T-cell (primary cell): ENCODE measurements around the gene H6PD. TPM values are rescaled to one million over a fixed set of nuclear protein-coding genes. Genes with fewer than 3 reads are reported as not detected.

Experiments used
- ATAC-seq, 4 experiments: fragments of 200-7000 bp in 3 of 4; fragments of 150-1000 bp in 1 of 4; cut with Tn5 transposase; replicated peaks in 1 of 4; 1 replicate in 3 of 4; 2 replicates in 1 of 4; pipeline ENCODE4 v1.10.0; 2021; ENCODE audit warnings: moderate library complexity in 3 of 4, mild to moderate bottlenecking in 2 of 4, moderate number of reproducible peaks in 1 of 4
- CTCF ChIA-PET, 2 donors: fragments of 300-600 bp; sonication (Branson Sonifier 250); formaldehyde crosslinking; loops; one replicate each; lab custom pipeline; 2022; ENCODE audit warnings: antibody characterized with exemption in 2 of 2; lab: Charles Lee
- POLR2A ChIA-PET, 2 donors: fragments of 300-600 bp; sonication (Branson Sonifier 250); formaldehyde crosslinking; loops; one replicate each; lab custom pipeline; 2022; ENCODE audit warnings: antibody characterized with exemption in 2 of 2; lab: Charles Lee
- DNase-seq, 35 experiments: peaks; one replicate each; pipeline versions ENCODE4 v3.0.0 to v3.0.0-alpha.2; 2013 to 2023
- H3K27ac ChIP-seq: one replicate; pipeline ENCODE4 v1.5.1; 2013; ENCODE audit warnings: low read length
- H3K27me3 ChIP-seq, 2 experiments: replicated peaks in 1 of 2; 1 replicate in 1 of 2; 2 replicates in 1 of 2; pipeline versions ENCODE4 v1.6.1 to v1.7.0; 2013; ENCODE audit warnings: low read length in 1 of 2, mixed read lengths in 1 of 2; ENCODE audit not compliant: control insufficient read depth in 2 of 2, insufficient read depth in 2 of 2; ENCODE audit errors: extremely low read depth in 1 of 2
- H3K36me3 ChIP-seq, 2 donors: 1 replicate in 1 of 2; 2 replicates in 1 of 2; pipeline versions ENCODE4 v1.6.1 to v1.7.0; 2013; ENCODE audit warnings: low read length in 1 of 2; ENCODE audit not compliant: control insufficient read depth in 2 of 2, insufficient read depth in 1 of 2; ENCODE audit errors: extremely low read depth in 1 of 2
- H3K4me1 ChIP-seq, 2 experiments: 1 replicate in 1 of 2; 2 replicates in 1 of 2; pipeline versions ENCODE4 v1.6.1 to v1.7.0; 2013; ENCODE audit warnings: low read length in 2 of 2, mixed read lengths in 1 of 2; ENCODE audit not compliant: insufficient read depth in 2 of 2, control insufficient read depth in 1 of 2; ENCODE audit errors: extremely low read depth in 1 of 2
- H3K4me3 ChIP-seq, 2 donors: 1 replicate in 1 of 2; 2 replicates in 1 of 2; pipeline versions ENCODE4 v1.5.1 to v1.7.0; 2013; ENCODE audit warnings: mild to moderate bottlenecking in 2 of 2, low read length in 1 of 2, moderate library complexity in 1 of 2; ENCODE audit not compliant: control insufficient read depth in 1 of 2; ENCODE audit errors: extremely low read depth in 1 of 2
- H3K9me3 ChIP-seq: 2 replicates; pipeline ENCODE4 v1.7.0; 2013
- H3K27ac Mint-ChIP-seq, 2 donors: one replicate each; pipeline ENCODE4 v1.8.0; 2020 to 2021; ENCODE audit warnings: mild to moderate bottlenecking in 2 of 2, mixed read lengths in 2 of 2
- H3K27me3 Mint-ChIP-seq, 2 donors: one replicate each; pipeline ENCODE4 v1.8.0; 2021 to 2022; ENCODE audit warnings: mixed read lengths in 2 of 2
- H3K36me3 Mint-ChIP-seq: one replicate; pipeline ENCODE4 v1.8.0; 2021; ENCODE audit warnings: mixed read lengths
- H3K4me1 Mint-ChIP-seq, 3 donors: one replicate each; pipeline ENCODE4 v1.8.0; 2020 to 2022; ENCODE audit warnings: mixed read lengths in 3 of 3, mild to moderate bottlenecking in 1 of 3
- H3K4me3 Mint-ChIP-seq, 3 donors: one replicate each; pipeline ENCODE4 v1.8.0; 2020 to 2022; ENCODE audit warnings: mild to moderate bottlenecking in 3 of 3, mixed read lengths in 3 of 3, moderate library complexity in 3 of 3
- H3K9me3 Mint-ChIP-seq, 3 donors: one replicate each; pipeline ENCODE4 v1.8.0; 2020 to 2022; ENCODE audit warnings: mixed read lengths in 3 of 3
- WGBS: methylation state at CpG from one replicate; pipeline ENCODE4 v1.1.5; 2013; ENCODE audit warnings: missing lambda C conversion rate; ENCODE audit not compliant: insufficient coverage; 5-methylcytosine and 5-hydroxymethylcytosine counted together
- total RNA-seq, 35 experiments: library from RNA in 6 of 35; stranded (reverse) in 6 of 35; fragments of 120-200 nt in 1 of 35; gene quantifications; one replicate each; pipeline versions ENCODE4 v1.2.1 to v1.2.4 and lab custom pipeline; 2013 to 2026

H6PD gene
- total RNA-seq, 5 donors from 2014 or later (not counting 1 experiment from before 2014, with no cell fraction given), result 17.6 to 26.5 (median 23.9) TPM

- 96% methylated on average over 6 of the region's 9 CpGs for WGBS
- ATAC-seq, result no peak
- no peak for DNase-seq
- ChIA-PET CTCF (no interaction called here), POLR2A (no interaction called here)
- no peak overlapping the region for H3K4me3 ChIP-seq
- no peak overlapping the region for H3K27ac ChIP-seq
- peaks cover 32 to 49% (median 41%) of the 10 kb centered on the region in 3 donors for H3K4me1 Mint-ChIP-seq
- H3K27ac Mint-ChIP-seq, result no peak overlapping the region
- H3K36me3 Mint-ChIP-seq, result peaks cover 33% of the 10 kb centered on the region
- H3K9me3 Mint-ChIP-seq, result no peaks in the 10 kb centered on the region
- no peaks in the 10 kb centered on the region for H3K4me1 ChIP-seq
- H3K27me3 Mint-ChIP-seq, result no peaks in the 10 kb centered on the region
- no peaks in the 10 kb centered on the region for H3K9me3 ChIP-seq
- H3K27me3 ChIP-seq, result no peaks in the 10 kb centered on the region
- peaks cover 10 to 29% of the 10 kb centered on the region in 2 donors for H3K36me3 ChIP-seq
- H3K4me3 Mint-ChIP-seq, result no peak overlapping the region
These were observed 24.1 kb downstream of the H6PD start for GRCh38 chr1:9258629-9259028.

DNA sequence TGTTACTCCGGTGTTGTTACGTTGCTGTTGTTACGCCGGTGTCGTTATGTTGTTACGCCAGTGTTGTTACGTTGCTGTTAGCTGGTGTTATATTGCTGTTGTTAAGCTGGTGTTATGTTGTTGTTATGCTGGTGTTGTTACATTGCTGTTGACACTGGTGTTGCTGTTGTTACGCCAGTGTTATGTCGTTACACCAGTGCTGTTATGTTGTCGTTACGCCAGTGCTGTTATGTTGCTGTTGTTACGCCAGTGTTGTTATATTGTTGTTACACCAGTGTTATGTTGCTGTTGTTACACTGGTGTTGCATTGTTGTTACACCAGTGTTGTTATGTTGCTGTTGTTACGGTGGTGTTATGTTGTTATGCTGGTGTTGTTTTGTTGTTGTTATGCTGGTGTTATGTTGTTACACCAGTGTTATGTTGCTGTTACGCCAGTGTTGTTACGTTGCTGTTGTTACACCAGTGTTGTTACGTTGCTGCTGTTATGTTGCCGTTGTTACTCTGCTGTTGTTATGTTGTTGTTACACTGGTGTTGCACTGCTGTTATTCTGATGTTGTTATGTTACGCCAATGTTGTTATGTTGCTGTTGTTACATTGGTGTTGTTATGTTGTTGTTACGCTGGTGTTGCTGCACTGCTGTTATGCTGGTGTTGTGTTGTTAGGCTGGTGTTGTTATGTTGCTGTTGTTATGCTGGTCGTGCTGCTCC is 25.6 kb downstream of the H6PD start:
- DNase-seq (no peak), ATAC-seq (no peak)
- Histone ChIP-seq H3K4me3 (no peak overlapping the region), H3K27ac (no peak overlapping the region), H3K36me3 (peaks cover 12 to 41% of the 10 kb centered on the region in 2 donors), H3K4me1 (no peaks in the 10 kb centered on the region), H3K27me3 (no peaks in the 10 kb centered on the region), H3K9me3 (no peaks in the 10 kb centered on the region)
- Mint-ChIP-seq H3K27me3 (no peaks in the 10 kb centered on the region), H3K4me3 (no peak overlapping the region), H3K9me3 (no peaks in the 10 kb centered on the region), H3K4me1 (peaks cover 22 to 36% (median 32%) of the 10 kb centered on the region in 3 donors), H3K27ac (no peak overlapping the region), H3K36me3 (peaks cover 45% of the 10 kb centered on the region)
- 98% methylated on average over 19 of the region's 20 CpGs for WGBS
- CTCF ChIA-PET, result no interaction called here
- POLR2A ChIA-PET, result no interaction called here

GRCh38 chr1:9261496-9261895 is 26.9 kb downstream of the H6PD start:
- POLR2A ChIA-PET, result no interaction called here
- Histone ChIP-seq H3K27me3 (no peaks in the 10 kb centered on the region), H3K4me3 (no peak overlapping the region), H3K27ac (no peak overlapping the region), H3K36me3 (peaks cover 12 to 36% of the 10 kb centered on the region in 2 donors), H3K9me3 (no peaks in the 10 kb centered on the region), H3K4me1 (no peaks in the 10 kb centered on the region)
- Mint-ChIP-seq H3K9me3 (no peaks in the 10 kb centered on the region), H3K27ac (no peak overlapping the region), H3K27me3 (no peaks in the 10 kb centered on the region), H3K4me1 (peaks cover 24 to 36% (median 36%) of the 10 kb centered on the region in 3 donors), H3K4me3 (no peak overlapping the region), H3K36me3 (peaks cover 51% of the 10 kb centered on the region)
- DNase-seq, result no peak
- 87% methylated on average over 6 of the region's 8 CpGs for WGBS
- CTCF ChIA-PET, result no interaction called here
- no peak for ATAC-seq

DNA sequence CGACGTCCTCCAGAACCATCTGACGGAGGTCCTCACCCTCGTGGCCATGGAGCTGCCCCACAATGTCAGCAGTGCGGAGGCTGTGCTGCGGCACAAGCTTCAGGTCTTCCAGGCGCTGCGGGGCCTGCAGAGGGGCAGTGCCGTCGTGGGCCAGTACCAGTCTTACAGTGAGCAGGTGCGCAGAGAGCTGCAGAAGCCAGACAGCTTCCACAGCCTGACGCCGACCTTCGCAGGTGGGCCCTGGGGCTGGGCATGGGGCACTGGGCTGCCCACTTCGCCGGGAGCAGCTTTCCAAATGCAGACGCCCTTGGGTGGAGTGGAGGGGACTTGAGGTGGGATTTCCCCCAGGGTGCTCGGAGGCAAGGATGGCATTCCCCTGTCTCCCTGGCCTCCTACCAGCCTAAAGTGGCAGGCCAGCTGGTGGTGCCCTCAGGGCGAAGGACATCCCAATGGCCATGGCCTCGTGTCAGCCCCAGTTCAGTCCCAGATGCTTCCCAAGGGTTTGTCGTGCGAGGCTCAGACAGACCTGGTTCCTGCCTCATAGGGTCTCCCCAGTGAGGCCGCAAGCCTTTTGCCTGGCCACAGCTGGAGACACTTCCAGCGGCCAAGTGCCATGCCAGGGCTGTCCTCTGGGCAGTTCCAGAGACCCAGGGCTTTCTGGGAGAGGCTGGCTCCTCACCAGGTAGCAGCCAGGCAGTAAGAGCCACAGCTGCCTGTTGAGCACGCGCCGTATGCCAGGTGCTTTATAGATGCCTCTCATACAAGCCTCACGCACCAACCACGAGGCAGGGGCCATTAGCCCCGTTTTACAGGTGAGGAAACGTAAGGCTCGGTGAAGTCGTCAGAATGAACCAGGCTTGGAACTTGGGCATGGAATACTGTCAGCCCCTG is 27.8 kb downstream of the H6PD start:
- Mint-ChIP-seq H3K4me1 (peaks cover 26 to 41% (median 39%) of the 10 kb centered on the region in 3 donors), H3K4me3 (no peak overlapping the region), H3K9me3 (no peaks in the 10 kb centered on the region), H3K36me3 (peaks cover 47% of the 10 kb centered on the region), H3K27me3 (no peaks in the 10 kb centered on the region), H3K27ac (no peak overlapping the region)
- Histone ChIP-seq H3K9me3 (no peaks in the 10 kb centered on the region), H3K27ac (no peak overlapping the region), H3K36me3 (peaks cover 12 to 36% of the 10 kb centered on the region in 2 donors), H3K27me3 (no peaks in the 10 kb centered on the region), H3K4me1 (peaks cover 0 to 6% of the 10 kb centered on the region in 2 experiments), H3K4me3 (no peak overlapping the region)
- ChIA-PET POLR2A (no interaction called here), CTCF (interaction anchor here in 1 of 2 donors (0.6 kb wide), 1 partner anchor 248 kb away, joined by 4 read pairs; no protein-coding TSS in a partner anchor)
- DNase-seq, result no peak
- no peak for ATAC-seq
- 96% methylated on average over 30 of the region's 33 CpGs for WGBS

DNA sequence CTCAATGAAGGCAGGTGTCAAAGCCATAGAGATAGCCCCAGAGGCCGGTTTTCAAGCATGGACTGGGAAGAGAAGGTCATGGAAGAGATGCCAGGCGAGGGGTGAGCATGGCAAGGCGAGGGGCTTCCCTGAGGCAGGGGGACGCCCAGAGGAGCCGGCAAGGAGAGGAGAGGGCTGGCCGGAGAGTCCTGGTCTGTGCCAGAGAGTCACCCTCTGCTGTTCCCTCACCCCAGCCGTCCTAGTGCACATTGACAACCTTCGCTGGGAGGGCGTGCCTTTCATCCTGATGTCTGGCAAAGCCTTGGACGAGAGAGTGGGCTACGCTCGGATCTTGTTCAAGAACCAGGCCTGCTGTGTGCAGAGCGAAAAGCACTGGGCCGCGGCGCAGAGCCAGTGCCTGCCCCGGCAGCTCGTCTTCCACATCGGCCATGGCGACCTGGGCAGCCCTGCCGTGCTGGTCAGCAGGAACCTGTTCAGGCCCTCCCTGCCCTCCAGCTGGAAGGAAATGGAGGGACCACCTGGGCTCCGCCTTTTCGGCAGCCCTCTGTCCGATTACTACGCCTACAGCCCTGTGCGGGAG is 28.8 kb downstream of the H6PD start:
- no peak for DNase-seq
- Histone ChIP-seq H3K4me3 (no peak overlapping the region), H3K27ac (no peak overlapping the region), H3K9me3 (no peaks in the 10 kb centered on the region), H3K4me1 (peaks cover 0 to 7% of the 10 kb centered on the region in 2 experiments), H3K36me3 (peaks cover 12 to 36% of the 10 kb centered on the region in 2 donors), H3K27me3 (no peaks in the 10 kb centered on the region)
- CTCF ChIA-PET, result no interaction called here
- Mint-ChIP-seq H3K27ac (no peak overlapping the region), H3K36me3 (peaks cover 38% of the 10 kb centered on the region), H3K9me3 (no peaks in the 10 kb centered on the region), H3K4me3 (no peak overlapping the region), H3K27me3 (no peaks in the 10 kb centered on the region), H3K4me1 (peaks cover 18 to 35% (median 33%) of the 10 kb centered on the region in 3 donors)
- no peak for ATAC-seq
- WGBS, result 94% methylated on average over 25 of the region's 26 CpGs
- POLR2A ChIA-PET, result no interaction called here
